HG03139 (cell line): ENCODE data around the gene ZNF358.

Experiments
- ATAC-seq: cut with Tn5 transposase; IDR thresholded peaks from one replicate; pipeline ENCODE4 v1.9.1; 2021; ENCODE audit not compliant: unreplicated experiment

ZNF358 gene

DNA sequence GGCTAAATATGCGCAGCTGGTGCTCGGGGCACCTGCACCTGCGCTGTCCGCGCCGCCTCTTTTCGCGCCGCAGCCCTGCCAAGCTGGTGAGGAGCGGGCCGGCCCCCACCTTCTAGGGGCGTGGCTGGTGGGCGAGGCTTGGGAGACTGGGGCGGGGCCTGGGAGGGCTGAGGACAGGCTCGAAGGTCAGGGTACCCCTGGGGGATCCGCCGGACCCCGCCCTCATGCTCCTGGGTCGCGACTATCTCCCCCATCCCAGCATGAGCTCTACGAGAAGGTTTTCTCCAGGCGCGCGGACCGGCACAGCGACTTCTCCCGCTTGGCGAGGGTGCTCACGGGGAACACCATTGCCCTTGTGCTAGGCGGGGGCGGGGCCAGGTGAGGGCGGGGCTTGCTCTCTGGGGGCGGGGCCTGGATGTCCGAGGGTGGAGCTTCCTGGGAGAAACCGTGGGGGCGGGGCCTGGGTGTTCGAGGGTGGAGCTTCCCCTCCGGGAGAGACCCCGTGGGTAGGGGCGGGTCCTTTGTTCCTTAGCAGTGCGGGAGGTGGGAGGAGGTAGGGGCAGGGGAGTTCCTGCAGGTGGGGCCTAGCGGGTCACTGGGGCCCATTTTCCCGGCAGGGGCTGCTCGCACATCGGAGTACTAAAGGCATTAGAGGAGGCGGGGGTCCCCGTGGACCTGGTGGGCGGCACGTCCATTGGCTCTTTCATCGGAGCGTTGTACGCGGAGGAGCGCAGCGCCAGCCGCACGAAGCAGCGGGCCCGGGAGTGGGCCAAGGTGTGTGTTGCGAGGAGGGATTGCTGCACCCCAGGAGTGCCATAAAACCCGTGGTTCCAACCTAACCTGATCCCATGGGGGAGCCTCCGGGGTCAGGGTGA, 39.3 kb downstream of the ZNF358 start:
- no peak for ATAC-seq

DNA sequence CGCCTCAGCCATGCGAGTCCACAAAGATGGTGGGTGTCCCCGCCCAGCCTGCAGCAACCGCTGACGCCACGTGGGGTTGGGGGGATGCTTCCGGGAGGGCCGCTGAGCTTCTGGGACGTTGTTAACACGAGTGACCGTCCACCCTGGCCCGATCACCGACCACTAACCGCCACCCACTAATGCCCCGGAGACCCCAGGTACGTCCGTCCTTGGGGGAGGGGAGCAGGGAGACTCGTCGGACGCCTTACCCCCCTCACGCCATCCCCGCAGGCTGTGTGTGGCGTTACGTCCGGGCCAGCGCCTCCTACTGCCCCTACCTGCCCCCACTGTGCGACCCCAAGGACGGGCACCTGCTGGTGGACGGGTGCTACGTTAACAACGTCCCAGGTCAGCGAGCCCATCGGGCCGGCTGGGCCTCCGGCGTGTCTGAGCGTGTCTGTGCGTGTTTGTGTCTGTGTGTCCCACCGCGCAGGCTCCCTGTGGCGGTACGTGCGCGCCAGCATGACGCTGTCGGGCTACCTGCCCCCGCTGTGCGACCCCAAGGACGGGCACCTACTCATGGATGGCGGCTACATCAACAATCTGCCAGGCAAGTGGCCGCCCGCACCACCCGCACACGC, 40.9 kb downstream of the ZNF358 start:
- no peak for ATAC-seq

- no peak for ATAC-seq
Measured at GRCh38 chr19:7558667-7559066, 42.8 kb downstream of the ZNF358 start.

DNA sequence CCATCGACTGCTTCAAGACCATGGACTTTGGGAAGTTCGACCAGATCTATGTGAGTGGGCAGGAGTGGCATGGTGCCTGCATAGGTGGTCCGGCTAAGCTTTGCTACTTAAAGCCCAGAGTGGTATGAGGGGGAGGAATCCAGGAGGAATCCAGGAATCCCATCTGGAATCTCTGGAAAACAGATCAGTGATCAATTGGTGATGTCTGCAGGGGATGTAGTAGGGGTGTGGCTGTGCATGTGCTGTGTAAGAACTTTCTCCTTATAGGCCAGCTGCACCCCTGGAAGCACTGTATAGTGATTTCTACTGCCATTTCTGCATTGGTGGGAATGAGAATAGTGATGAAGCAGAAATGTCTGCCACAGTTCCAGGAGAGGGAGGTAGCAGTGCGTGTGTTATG, 43.2 kb downstream of the ZNF358 start:
- no peak for ATAC-seq

DNA sequence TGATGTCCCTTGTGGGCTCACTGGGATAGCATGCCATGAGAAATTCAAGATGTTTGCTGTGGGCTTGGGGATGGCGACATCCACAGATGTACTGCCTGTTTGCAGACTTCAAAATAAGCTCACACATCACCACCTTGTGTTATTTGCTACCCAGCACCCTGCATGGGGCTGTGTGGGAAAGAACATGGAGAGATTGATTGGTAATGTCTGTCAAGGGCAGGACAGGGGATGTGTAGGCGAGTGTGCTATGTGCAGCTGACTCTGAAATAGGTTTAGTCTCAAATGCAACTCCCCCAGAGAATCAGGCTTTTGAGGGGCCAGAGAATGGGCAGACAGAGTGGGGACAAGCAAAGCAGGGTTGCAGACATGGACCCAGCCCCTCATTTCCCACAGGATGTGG, 44.4 kb downstream of the ZNF358 start:
- ATAC-seq = no peak

DNA sequence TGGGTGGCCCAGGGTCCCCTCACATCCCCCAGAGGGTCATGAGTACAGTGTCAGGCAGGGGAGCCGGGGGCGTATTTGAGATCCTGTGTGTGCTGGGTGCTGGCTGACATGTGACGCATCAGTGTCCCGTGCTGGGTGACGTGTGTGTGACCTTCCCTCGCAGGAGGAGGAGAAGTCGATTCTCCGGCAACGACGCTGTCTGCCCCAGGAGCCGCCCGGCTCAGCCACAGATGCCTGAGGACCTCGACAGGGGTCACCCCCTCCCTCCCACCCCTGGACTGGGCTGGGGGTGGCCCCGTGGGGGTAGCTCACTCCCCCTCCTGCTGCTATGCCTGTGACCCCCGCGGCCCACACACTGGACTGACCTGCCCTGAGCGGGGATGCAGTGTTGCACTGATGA, 45.4 kb downstream of the ZNF358 start:
- ATAC-seq = no peak

- ATAC-seq = no peak
Measured at GRCh38 chr19:7562646-7563393, 46.9 kb downstream of the ZNF358 start.

DNA sequence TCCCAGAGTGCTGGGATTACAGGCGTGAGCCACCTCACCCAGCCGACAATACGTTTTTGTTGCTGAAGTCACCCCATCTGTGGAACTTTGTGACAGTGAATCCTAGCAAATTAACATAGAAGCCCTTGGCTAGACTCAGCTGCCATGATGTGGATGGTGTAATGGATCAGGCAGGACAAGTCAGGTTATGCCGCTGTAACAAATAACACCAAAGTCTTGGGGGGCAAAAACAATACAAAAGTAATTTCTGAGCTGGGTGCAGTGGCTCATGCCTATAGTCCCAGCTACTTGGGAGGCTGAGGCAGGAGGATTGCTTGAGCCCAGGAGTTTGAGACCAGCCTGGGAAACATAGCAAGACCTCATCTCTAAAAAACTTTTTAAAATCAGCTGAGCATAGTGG, 49.0 kb downstream of the ZNF358 start:
- ATAC-seq = no peak

DNA sequence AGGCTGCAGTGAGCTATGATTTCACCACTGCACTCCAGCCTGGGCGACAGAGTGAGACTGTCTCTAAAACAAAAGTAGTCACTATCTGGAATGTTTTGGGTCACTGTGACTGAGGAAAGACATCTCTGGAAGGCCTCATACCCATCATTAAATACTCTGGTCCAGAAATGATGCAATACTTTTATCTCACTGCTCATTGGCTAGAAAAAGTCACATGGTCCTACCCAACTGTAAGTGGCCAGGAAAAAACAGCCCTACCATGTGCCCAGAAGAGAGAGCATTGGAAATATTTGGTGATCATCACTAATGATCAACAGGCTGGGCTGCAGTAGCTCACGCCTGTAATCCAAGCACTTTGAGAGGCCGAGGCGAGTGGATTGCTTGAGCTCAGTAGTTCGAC, 49.4 kb downstream of the ZNF358 start:
- no peak for ATAC-seq
